AG20443 (cell line): ENCODE results near the gene CDC42SE1.
A peak's percentile ranks its signal among the peaks of the same experiment; 100 is the strongest.

Experiments
- DNase-seq: peaks from one replicate; pipeline ENCODE4 v3.0.0; 2012; ENCODE audit warnings: low spot score, mixed read lengths

The CDC42SE1 gene

DNA sequence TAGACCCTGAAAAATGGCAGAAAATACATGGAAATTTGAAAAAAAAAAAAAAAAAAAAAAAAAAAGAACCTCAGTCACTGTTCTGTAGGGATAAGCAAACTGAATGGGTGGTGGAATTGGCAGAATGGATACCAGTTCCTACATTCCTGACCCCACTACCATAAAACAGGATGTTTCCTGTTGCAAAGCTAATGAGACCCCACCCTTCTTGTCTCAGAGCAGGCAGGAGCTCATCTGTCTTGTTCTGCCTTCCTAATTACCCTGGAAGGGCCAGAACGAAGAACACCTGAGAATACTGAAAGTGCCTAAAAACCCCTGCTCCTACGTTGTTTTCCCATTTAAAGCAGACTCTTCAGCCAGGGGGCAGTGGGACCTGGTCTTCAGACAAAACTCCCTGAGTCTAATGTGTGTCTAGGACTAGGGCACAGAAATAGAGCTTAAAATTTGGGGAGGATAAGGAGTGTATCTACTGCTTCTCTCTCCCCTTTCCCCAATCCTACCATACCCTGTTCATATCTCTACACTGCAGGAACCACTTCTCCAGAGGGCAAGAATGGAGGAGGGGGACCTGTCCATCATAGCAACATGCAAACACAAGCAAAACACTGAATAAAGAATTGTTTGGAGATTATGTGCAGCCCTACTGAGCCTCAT, 7.9 kb downstream of the CDC42SE1 start:
- DNase-seq = no peak

DNA sequence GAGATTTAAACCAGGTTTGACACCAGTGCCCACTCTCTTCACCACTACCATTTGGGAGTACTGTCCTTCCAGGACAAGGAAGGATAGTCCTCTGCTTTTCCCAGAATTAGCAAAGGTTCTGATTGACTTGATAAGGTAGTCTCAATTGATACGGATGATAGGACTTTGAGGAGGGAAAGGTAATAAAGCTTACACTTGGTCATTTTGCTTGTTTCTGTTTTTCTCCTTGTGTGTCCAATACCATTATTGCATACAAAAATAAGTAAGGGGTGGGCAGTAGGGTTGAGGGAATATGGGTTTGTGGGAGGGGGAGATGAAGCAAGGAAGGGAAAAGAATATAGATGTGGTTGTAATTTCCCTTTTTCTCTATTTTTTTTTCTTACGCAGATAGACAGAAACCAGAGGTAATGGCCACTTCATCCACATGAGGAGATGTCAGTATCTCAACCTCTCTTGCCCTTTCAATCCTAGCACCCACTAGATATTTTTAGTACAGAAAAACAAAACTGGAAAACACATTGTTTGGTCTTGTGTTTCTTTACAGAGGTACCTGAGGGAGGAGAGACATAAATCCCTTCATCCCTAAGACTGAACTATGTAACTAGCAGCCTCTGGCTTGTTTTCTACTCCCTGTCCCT, 9.3 kb downstream of the CDC42SE1 start:
- no peak for DNase-seq

DNA sequence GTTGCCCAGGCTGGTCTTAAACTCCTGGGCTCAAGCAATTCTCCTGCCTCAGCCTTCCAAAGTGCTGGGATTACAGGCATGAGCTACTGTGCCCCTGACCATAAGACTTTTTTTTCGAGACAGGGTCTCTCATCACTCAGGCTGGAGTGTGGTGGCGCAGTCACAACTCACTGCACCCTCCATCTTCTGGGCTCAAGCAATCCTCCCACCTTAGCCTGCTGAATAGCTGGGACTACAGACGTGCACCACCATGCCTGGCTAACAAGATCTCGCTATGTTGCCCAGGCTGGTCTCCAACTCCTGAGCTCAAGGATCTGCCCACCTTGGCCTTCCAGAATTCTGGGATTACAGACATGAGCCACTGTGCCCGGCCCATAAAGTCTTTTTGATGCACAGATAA, 10.0 kb downstream of the CDC42SE1 start:
- no peak for DNase-seq

DNA sequence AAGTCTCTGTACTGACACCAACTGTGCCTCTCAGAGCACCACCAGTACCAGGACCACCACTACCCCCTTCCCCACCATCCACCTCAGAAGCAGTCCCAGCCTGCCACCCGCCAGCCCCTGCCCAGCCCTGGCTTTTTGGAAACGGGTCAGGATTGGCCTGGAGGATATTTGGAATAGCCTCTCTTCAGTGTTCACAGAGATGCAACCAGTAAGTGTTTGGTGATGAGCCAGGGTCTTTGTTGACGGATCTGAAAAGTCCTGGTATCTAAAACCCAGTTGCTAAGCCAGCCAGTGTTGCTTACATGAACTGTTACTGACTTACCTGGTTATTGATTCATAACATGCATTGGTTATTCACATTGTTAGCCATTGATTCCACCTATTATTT, 10.8 kb downstream of the CDC42SE1 start:
- DNase-seq = no peak

DNA sequence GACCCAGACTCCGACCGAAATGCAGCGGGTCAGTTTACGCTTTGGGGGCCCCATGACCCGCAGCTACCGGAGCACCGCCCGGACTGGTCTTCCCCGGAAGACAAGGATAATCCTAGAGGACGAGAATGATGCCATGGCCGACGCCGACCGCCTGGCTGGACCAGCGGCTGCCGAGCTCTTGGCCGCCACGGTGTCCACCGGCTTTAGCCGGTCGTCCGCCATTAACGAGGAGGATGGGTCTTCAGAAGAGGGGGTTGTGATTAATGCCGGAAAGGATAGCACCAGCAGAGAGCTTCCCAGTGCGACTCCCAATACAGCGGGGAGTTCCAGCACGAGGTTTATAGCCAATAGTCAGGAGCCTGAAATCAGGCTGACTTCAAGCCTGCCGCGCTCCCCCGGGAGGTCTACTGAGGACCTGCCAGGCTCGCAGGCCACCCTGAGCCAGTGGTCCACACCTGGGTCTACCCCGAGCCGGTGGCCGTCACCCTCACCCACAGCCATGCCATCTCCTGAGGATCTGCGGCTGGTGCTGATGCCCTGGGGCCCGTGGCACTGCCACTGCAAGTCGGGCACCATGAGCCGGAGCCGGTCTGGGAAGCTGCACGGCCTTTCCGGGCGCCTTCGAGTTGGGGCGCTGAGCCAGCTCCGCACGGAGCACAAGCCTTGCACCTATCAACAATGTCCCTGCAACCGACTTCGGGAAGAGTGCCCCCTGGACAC, 11.3 kb downstream of the CDC42SE1 start:
- DNase-seq = peak; percentile 81

DNA sequence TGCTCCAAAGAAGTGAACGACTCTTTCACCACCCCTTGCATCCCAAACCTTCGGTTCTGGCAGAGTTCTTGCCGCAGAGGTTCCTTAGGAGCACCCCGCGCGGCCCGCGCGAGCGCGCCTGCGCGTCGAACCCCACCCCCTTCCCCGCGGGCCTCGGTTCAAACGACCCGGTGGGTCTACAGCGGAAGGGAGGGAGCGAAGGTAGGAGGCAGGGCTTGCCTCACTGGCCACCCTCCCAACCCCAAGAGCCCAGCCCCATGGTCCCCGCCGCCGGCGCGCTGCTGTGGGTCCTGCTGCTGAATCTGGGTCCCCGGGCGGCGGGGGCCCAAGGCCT, 11.9 kb downstream of the CDC42SE1 start, which contains the start of gene C1orf56:
C1orf56 (plus strand) TSS at position 161 of the 334 bp plus-strand sequence; CDS start at position 258, 97 bp downstream.
- DNase-seq = peak; percentile 97

DNA sequence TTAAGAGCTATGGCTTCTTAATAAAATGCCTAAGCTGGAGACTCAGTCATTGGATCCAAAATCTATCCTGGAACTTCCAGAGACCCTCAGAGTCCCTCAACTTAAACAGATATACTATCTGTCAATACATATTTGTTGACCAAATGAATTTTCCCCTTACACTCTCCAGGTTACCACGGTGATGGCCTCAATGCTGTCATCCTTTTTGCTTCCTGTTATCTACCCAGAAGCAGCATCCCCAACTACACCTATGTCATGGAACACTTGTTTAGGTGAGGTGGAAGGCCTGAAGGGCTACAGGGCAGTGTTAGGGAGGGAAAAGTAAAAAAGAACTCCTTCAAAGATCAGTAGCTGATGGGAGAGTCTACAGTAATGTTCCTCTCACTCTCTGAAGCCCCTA, 16.3 kb downstream of the CDC42SE1 start:
- no peak for DNase-seq

DNA sequence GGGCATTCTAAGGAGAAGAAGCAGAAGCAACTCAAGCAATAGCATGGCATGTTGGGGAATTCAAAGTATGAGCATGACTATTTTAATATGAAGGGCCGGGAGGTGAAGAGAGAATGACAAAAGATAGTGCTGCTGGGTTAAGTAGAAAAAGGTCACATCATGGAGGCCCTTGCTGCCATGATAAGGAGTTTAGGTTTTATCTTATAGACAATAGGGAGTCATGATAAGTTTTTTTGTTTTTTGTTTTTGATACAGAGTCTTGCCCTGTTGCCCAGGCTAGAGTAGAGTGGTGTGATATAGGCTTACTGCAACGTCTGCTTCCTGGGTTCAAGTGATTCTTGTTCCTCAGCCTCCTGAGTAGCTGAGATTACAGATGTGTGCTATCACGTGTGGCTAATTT, 19.9 kb downstream of the CDC42SE1 start:
- no peak for DNase-seq

DNA sequence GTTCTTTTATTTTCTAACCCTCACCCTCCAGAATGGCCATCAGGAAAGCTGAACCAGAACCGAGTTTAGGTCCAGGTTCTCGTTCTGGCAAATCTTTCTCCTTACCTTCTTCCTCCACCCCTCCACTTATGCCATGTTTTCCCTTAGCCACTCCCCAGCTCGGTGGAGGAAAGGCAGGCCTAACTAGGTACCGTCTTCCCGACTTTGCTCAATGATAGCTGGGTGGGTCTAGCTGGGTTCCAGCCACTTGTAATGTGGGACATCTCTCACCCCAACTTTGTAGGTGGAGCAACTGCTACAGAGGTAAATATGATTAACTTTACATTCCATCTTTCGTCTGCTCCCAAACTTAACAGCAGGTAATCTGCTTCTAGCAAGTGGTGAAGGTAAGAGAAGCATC, 22.4 kb downstream of the CDC42SE1 start:
- DNase-seq = no peak

DNA sequence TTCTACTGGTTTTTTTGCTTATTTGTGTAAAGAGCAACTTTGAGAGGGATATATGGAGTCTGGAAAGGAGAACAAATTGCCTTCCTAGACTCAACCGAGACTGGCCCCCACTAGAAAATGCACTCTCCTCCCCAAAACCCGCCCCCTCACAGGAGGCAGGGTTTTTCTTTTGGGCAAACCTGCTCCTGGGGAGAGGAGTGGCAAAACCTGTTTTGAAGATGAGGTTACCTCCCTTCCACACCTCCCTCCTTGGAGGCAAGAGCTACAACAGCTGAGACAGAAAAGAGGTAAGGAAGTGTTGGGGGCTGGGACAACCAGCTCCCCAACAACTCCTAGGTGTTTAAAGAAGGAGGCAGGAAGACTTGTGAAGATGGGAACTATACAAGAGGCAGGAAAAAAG, 23.1 kb downstream of the CDC42SE1 start, which contains the start of gene BNIPL:
BNIPL (plus strand) TSS at position 231 of the 400 bp plus-strand sequence; CDS start at position 371, 140 bp downstream.
- no peak for DNase-seq

DNA sequence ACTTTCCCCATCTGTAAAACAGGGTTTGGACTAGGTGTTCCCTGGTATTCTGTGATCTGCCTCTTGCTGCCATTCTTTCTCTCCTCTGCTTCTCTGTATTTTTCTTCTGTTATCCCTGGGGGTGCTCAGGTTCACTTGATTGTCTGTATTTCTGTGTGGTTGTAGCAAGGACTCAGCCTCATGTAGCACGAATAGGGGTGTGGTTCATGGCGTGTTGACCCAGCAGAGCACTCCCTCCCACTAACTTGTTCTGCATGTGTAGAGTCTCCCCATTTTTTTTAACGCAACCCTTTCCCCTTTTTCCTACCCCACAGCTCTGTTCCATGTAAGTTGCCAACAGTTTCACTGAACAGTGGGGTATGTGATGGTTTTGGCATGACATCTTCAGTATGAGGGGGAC, 24.3 kb downstream of the CDC42SE1 start:
- DNase-seq = no peak

DNA sequence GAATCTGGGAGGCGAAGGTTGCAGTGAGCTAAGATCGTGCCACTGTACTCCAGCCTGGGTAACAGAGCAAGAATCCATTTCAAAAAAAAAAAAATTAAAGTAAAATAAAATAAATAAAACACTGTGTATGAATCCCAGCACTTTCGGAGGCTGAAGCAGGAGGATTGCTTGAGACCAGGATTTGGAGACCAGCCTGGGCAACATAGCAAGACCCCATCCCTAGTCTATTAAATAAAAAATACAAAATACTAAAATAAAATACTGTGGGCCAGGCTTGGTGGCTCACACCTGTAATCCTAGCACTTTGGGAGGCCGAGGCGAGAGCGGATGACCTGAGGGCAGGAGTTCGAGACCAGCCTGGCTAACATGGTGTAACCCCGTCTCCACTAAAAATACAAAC, 27.3 kb downstream of the CDC42SE1 start:
- DNase-seq = no peak

DNA sequence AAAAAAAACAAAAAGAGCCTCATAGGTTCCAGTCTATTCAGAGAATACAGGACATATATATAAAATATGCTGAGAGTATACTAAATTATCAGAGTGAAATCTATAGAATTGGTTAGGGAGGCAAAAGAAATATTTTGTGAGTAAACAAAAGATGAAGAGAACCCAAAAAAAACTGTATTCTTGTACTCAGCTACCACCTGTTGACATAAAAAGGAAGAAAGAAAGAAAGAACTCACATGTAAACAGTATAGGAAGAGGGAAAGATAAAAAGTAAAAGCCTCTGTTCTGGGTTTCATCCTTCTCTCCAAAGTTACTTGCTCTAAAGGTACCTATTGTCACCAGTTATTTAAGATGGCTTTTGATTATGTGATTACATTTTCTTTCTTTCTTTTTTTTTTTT, 33.0 kb downstream of the CDC42SE1 start:
- DNase-seq = no peak

DNA sequence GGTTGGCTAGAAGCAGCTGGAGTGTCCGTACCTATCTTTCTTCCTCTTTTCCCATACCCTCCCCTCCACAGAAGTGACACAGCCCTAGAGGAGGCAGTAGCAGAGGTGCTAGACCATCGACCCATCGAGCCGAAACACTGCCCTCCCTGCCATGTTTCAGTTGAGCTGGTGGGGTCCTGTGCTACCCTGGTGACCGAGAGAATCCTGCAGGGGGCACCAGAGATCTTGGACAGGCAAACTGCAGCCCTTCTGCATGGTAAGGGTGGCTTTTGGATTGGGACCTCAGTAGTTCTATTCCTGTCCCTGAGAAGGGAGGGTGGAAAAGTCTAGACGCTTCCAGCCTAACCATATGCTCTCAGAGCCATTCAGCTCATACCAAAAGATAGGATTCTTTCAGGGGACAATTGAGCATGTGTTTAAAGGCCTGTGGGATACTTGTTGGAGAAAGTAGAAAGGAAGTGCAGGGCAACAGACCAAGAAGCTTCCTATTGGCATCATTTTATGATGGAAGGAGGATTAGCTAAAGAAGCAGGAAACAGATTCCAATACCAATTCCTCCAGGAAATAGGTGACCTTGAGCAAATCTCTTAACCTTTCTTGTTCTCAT, 34.8 kb downstream of the CDC42SE1 start:
- DNase-seq = peak; percentile 84

DNA sequence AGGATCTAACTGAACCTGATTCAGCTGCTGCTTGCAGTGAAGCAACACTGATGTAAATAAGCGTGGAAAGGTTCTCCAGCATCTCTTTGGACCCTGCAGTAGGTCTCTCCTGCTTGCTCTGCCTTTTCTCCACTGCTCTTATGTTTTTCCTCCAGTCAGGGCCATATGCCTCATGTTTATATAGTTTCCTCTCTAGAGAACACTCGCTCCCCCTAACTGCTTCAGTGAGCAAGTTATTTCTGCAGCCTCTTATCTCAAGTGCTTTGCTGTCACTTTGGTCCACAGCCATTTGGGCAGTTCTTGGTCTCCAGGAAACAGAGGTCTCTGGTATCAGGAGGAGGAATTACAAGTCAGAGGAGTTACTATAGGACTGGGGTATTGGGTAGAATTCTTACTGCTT, 45.9 kb downstream of the CDC42SE1 start:
- no peak for DNase-seq

DNA sequence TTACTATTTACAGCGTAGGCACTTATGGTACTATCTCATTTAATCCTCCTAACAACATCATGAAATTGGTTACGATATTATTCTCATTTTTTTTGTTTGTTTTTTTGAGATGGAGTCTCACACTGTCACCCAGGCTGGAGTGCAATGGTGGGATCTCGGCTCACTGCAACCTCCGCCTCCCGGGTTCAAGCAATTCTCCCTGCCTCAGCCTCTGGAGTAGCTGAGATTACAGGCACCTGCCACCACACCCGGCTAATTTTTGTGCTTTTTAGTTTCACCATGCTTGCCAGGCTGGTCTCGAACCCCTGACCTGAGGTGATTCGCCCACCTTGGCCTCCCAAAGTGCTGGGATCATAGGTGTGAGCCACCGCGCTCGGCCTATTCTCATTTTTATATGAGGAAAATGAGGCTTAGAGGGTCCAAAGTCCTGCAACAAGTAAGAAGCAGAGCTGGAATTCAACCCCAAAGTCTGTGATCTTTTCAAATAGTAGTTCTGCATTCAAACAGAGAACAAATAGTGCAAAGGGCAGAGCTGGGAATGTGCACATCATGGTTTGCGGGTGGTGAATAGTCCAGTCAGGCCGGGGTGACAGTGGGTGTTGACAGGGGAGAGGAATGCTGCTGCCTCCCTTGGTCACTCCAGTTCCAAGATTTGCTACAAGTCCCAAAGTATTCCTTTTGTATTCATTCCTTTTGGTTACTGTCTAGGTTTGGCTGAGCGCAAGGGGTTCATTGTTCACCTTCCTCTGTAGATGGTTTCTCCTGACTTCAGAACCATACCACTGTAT, 46.5 kb downstream of the CDC42SE1 start:
- DNase-seq = no peak

DNA sequence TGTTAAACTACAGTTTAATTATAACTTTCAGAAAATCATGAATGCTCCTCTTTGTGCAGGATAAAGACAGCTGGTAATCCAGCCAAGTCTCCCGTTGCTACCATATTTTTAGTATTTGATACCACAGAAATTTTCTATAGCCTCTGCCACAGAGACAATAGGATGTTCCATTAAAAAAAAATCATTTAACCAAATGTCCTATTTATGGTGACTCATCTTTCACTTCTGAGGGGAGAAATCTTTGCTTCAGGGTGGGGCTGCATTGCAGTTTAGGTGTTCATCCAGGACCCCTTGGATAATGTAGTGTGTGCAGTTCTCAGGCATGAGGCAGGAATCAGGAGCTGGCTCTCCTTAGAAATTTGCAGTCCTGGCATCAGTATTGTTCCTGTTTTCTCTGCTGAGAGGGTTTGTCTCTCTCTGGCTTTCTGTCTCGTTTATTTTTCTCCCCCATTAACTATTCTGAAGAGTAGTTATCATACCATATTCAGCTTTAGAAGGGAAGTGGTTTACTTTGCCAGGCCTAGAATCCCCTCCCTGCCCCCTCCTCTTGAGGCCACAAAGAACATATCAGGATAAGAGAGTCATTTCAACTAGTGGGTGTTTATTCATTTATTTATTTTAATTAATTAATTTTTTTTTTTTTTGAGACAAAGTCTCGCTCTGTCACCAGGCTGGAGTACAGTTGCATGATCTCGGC, 48.1 kb downstream of the CDC42SE1 start:
- DNase-seq = no peak

DNA sequence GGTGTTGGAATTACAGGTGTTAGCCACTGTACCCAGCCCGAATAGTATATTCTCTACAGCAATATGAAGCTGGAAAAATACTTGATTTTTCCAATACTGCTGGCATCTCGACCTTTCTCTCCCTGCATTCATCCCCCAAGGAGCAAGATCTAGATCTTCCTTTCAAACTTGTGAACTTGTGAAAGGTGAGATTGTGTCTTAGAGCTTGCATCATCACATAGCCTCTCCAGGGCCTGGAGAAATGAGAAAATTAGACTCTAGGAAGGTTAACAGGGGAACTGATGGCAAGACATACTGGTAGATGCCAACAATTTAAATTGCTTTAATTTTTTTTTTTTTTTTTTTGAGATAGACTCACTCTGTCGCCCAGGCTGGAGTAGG, 49.1 kb downstream of the CDC42SE1 start:
- DNase-seq = no peak

DNA sequence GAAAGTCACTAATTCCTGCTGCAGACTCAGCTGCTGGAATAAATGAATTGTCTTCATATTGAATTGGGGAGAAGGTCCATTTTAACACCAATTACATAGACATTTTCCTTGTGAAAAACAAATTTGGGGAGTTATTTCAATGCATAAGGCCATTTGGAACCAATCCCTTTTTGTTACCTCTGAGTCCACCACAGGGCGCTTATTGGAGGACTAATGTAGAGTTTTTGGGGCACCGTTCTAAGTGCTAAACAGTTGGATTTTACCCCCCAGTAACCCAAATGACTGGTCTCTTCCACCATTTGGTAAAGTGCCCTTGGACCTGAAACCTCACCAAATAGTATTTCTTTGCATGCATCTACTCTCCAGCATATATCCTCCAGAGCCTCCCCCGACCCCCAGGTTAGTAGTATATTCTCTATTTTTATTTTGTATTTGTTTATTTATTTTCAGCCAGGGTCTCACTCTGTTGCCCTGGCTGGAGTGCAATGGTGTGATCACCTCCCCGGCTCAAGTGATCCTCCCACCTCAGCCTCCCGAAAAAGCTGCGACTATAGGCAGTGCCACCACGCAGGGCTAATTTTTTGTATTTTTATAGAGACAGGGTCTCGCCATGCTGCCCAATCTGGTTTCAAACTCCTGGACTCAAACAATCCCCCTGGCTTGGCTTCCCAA, 49.6 kb downstream of the CDC42SE1 start:
- no peak for DNase-seq

DNA sequence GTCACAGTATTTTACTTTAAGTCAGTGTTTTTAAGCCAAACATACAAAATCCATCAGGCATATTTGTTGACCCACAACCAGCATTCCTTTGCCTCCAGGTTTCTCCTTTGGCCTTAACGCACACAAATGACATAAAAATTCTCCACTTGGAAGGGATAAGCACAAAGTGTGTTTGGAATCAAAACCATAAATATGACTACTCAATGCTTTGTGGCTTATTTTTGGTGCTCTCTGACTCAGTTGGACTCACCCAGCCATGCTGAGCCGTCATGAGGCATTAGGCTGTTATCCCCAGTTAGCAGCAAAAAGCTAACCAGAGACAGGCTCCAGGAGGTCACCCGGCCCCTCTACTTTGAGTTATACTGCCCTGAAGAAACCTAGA, 50.2 kb downstream of the CDC42SE1 start:
- peak; percentile 38 for DNase-seq
